K562 (cell line): Measurements from ENCODE around the gene FLVCR2.

Source experiments
- CBX1 ChIP-seq: sonication (generic); IDR thresholded peaks from 2 replicates; pipeline ENCODE4 v1.6.1; 2016; ENCODE audit warnings: antibody characterized with exemption, low read depth, mild to moderate bottlenecking
- HNRNPH1 ChIP-seq: fragments of 200-400 bp; formaldehyde crosslinking; optimal IDR thresholded peaks from 2 replicates; pipeline ENCODE3; 2017; ENCODE audit warnings: low read depth, mild to moderate bottlenecking, low read length, moderate library complexity
- KLF1 ChIP-seq: fragments of 450-650 bp; IDR thresholded peaks from 2 replicates; pipeline ENCODE4 v1.6.1; 2016; ENCODE audit warnings: missing genetic modification characterization, missing compliant biosample characterization
- POLR2A ChIP-seq: fragments of 450-650 bp; conservative IDR thresholded peaks from 2 replicates; pipeline ENCODE4 v1.6.1; 2016
- RCOR1 ChIP-seq, 2 experiments: IDR thresholded peaks; 2 replicates each; pipeline ENCODE4 v1.6.1; 2012; ENCODE audit warnings: low read depth in 2 of 2, low read length in 2 of 2, borderline replicate concordance in 1 of 2, improper control_type of control experiment in 1 of 2
- SAFB2 ChIP-seq: fragments of 200-400 bp; formaldehyde crosslinking; IDR thresholded peaks from 2 replicates; pipeline ENCODE4 v1.6.1; 2018; ENCODE audit warnings: borderline replicate concordance, low read length, low read depth, moderate library complexity; ENCODE audit not compliant: severe bottlenecking
- TF ChIP-seq, protein P1 (sequence below): IDR thresholded peaks from 3 replicates; pipeline ENCODE4 v1.6.1; 2011; ENCODE audit warnings: borderline replicate concordance, mild to moderate bottlenecking; ENCODE audit not compliant: insufficient read length, insufficient read depth
- TF ChIP-seq, protein P2 (sequence below): fragments of 250-450 bp; sonication (Bioruptor Pico); IDR thresholded peaks from 2 replicates; pipeline ENCODE4 v1.4.0; 2020; ENCODE audit warnings: mild to moderate bottlenecking, moderate library complexity
- TF ChIP-seq, protein P3 (sequence below), 3 experiments: IDR thresholded peaks in 2 of 3; conservative IDR thresholded peaks in 1 of 3; 2 replicates each; pipeline ENCODE4 v1.5.1; 2011 to 2012; ENCODE audit warnings: low read length in 3 of 3, mild to moderate bottlenecking in 3 of 3, control low read depth in 2 of 3, improper control_type of control experiment in 1 of 3, inconsistent platforms in 1 of 3, low read depth in 1 of 3, mixed read lengths in 1 of 3, moderate library complexity in 1 of 3; ENCODE audit not compliant: insufficient read depth in 2 of 3
- TF ChIP-seq, protein P4 (sequence below): sonication (generic); formaldehyde crosslinking; IDR thresholded peaks from 2 replicates; pipeline ENCODE4 v1.9.0; 2022; ENCODE audit warnings: mild to moderate bottlenecking, missing genetic modification reagents

DNA sequence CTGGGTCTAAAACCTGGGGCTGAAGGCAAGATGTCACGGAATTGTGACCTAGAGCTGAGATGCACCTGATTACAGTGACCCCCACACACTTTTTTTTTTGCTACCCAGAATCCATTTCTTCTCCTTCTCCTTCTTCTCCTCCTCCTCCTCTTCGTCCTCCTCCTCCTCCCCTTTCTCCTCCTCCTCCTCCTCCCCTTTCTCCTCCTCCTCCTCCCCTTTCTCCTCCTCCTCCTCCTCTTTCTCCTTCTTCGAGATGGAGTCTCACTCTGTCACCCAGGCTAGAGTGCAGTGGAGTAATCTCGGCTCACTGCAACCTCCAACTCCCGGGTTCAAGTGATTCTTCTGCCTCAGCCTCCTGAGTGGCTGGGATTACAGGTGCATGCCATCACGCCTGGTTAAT, 19.4 kb upstream of the FLVCR2 start:
- TF ChIP-seq SAFB2 = no peak
- TF ChIP-seq CBX1 = no peak
- TF ChIP-seq, protein P1, sequence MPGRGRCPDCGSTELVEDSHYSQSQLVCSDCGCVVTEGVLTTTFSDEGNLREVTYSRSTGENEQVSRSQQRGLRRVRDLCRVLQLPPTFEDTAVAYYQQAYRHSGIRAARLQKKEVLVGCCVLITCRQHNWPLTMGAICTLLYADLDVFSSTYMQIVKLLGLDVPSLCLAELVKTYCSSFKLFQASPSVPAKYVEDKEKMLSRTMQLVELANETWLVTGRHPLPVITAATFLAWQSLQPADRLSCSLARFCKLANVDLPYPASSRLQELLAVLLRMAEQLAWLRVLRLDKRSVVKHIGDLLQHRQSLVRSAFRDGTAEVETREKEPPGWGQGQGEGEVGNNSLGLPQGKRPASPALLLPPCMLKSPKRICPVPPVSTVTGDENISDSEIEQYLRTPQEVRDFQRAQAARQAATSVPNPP = no peak
- no peak for TF ChIP-seq POLR2A
- TF ChIP-seq RCOR1 (IDR thresholded peaks at IDR 0.05; ENCODE audit: borderline replicate concordance in 1 of 2, low read depth in 2 of 2, low read length in 2 of 2) = no peak
- TF ChIP-seq, protein P2, sequence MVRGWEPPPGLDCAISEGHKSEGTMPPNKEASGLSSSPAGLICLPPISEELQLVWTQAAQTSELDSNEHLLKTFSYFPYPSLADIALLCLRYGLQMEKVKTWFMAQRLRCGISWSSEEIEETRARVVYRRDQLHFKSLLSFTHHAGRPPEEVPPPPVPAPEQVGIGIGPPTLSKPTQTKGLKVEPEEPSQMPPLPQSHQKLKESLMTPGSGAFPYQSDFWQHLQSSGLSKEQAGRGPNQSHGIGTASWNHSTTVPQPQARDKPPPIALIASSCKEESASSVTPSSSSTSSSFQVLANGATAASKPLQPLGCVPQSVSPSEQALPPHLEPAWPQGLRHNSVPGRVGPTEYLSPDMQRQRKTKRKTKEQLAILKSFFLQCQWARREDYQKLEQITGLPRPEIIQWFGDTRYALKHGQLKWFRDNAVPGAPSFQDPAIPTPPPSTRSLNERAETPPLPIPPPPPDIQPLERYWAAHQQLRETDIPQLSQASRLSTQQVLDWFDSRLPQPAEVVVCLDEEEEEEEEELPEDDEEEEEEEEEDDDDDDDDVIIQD (CRISPR knock-in tag) = no peak
- no peak for TF ChIP-seq KLF1 (tag)
- TF ChIP-seq, protein P3, sequence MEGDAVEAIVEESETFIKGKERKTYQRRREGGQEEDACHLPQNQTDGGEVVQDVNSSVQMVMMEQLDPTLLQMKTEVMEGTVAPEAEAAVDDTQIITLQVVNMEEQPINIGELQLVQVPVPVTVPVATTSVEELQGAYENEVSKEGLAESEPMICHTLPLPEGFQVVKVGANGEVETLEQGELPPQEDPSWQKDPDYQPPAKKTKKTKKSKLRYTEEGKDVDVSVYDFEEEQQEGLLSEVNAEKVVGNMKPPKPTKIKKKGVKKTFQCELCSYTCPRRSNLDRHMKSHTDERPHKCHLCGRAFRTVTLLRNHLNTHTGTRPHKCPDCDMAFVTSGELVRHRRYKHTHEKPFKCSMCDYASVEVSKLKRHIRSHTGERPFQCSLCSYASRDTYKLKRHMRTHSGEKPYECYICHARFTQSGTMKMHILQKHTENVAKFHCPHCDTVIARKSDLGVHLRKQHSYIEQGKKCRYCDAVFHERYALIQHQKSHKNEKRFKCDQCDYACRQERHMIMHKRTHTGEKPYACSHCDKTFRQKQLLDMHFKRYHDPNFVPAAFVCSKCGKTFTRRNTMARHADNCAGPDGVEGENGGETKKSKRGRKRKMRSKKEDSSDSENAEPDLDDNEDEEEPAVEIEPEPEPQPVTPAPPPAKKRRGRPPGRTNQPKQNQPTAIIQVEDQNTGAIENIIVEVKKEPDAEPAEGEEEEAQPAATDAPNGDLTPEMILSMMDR (IDR thresholded peaks at IDR 0.05 in 2 of 3, conservative IDR thresholded peaks at IDR 0.05 in 1 of 3; ENCODE audit: insufficient read depth in 2 of 3, low read depth in 1 of 3, low read length in 3 of 3) = no peak
- TF ChIP-seq, protein P4, sequence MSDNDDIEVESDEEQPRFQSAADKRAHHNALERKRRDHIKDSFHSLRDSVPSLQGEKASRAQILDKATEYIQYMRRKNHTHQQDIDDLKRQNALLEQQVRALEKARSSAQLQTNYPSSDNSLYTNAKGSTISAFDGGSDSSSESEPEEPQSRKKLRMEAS (CRISPR knock-in tag) = no peak
- no peak for TF ChIP-seq HNRNPH1
